HepG2 (cell line): ENCODE results near the gene LRRC32. TPM values are rescaled to one million over a fixed set of nuclear protein-coding genes. Genes with fewer than 3 reads are reported as not detected.

ENCODE experiments used
- ATAC-seq: fragments of 200-7000 bp; cut with Tn5 transposase; 3 replicates; pipeline ENCODE4 v1.9.1; 2020; ENCODE audit warnings: mild to moderate bottlenecking, moderate library complexity
- BruUV-seq: library from RNA; stranded (reverse); fragments of 400-500 nt; replicated peaks from 2 replicates; lab custom pipeline; 2021; lab: Mats Ljungman, UMichigan
- CTCF ChIA-PET: fragments of 300-600 bp; formaldehyde crosslinking; extraction: SDS; loops from one replicate; lab custom pipeline; 2021; ENCODE audit warnings: low total read pairs, inconsistent platforms, low intra/inter-chr PET ratio; lab: Yijun Ruan, JAX
- POLR2A ChIA-PET: fragments of 350-600 bp; sonication (Branson Sonifier 250); formaldehyde crosslinking; loops from one replicate; lab custom pipeline; 2020; ENCODE audit warnings: antibody characterized with exemption, inconsistent platforms; lab: Yijun Ruan, JAX
- DNase-seq: peaks from one replicate; pipeline ENCODE4 v3.0.0-alpha.2; 2015; ENCODE audit warnings: low spot score
- FAIRE-seq: peaks from 3 replicates; lab custom pipeline; 2011; peaks lifted over from hg19 to GRCh38; lab: Jason Lieb, UNC
- H2AFZ ChIP-seq: one replicate; pipeline ENCODE4 v1.6.1; 2011; ENCODE audit warnings: low read length, inconsistent platforms
- H3K27ac ChIP-seq: fragments of 300-600 bp; 3 replicates; pipeline ENCODE4 v1.8.0; 2011; ENCODE audit warnings: mixed run types, mild to moderate bottlenecking, mixed read lengths, low read length, inconsistent platforms; ENCODE audit not compliant: insufficient read depth; ENCODE audit errors: extremely low read length
- H3K27me3 ChIP-seq, 2 experiments: fragments of 200-600 bp in 1 of 2; 2 replicates in 1 of 2; 3 replicates in 1 of 2; pipeline versions ENCODE4 v1.6.0 to v1.8.0; 2011; ENCODE audit warnings: low read length in 2 of 2, mild to moderate bottlenecking in 2 of 2, moderate library complexity in 2 of 2, inconsistent platforms in 1 of 2; ENCODE audit not compliant: insufficient read depth in 2 of 2, control insufficient read depth in 1 of 2
- H3K36me3 ChIP-seq, 2 experiments: fragments of 200-600 bp in 1 of 2; replicated peaks in 1 of 2; 2 replicates in 1 of 2; 3 replicates in 1 of 2; pipeline versions ENCODE4 v1.5.1 to v1.8.0; 2011; ENCODE audit warnings: low read length in 2 of 2, inconsistent platforms in 1 of 2; ENCODE audit not compliant: insufficient read depth in 2 of 2, control insufficient read depth in 1 of 2
- H3K4me1 ChIP-seq: 2 replicates; pipeline ENCODE4 v1.5.1; 2012; ENCODE audit warnings: low read length, inconsistent platforms; ENCODE audit not compliant: insufficient read depth
- H3K4me2 ChIP-seq: 2 replicates; pipeline ENCODE4 v1.6.0; 2011; ENCODE audit warnings: low read depth, low read length, inconsistent platforms
- H3K4me3 ChIP-seq, 3 experiments: fragments of 200-600 bp in 1 of 3; sonication (generic), shearing (Covaris generic) in 1 of 3; replicated peaks in 1 of 3; 2 replicates each; pipeline ENCODE4 v1.5.1; 2011 to 2016; ENCODE audit warnings: low read length in 3 of 3, inconsistent platforms in 2 of 3, low read depth in 2 of 3, mild to moderate bottlenecking in 2 of 3, control low read depth in 1 of 3, mixed read lengths in 1 of 3; ENCODE audit not compliant: insufficient read depth in 1 of 3
- H3K79me2 ChIP-seq: one replicate; pipeline ENCODE4 v1.6.1; 2011; ENCODE audit warnings: low read length, inconsistent platforms; ENCODE audit not compliant: insufficient read depth
- H3K9ac ChIP-seq: 2 replicates; pipeline ENCODE4 v1.6.0; 2011; ENCODE audit warnings: mild to moderate bottlenecking, low read depth, low read length, inconsistent platforms; ENCODE audit not compliant: insufficient read depth
- H3K9me3 ChIP-seq: 2 replicates; pipeline ENCODE4 v1.5.1; 2012; ENCODE audit warnings: mild to moderate bottlenecking, low read length
- H4K20me1 ChIP-seq: 2 replicates; pipeline ENCODE4 v1.6.0; 2011; ENCODE audit warnings: inconsistent platforms, mild to moderate bottlenecking, low read length, moderate library complexity; ENCODE audit not compliant: insufficient read depth
- BRD4 ChIP-seq: sonication (generic); formaldehyde crosslinking; IDR thresholded peaks from 2 replicates; pipeline ENCODE4 v1.4.0; 2020; ENCODE audit warnings: missing genetic modification reagents
- CENPT ChIP-seq: sonication (generic); formaldehyde crosslinking; IDR thresholded peaks from 2 replicates; pipeline ENCODE4 v1.8.0; 2022; ENCODE audit warnings: low read depth, mild to moderate bottlenecking, moderate library complexity, missing genetic modification reagents
- HNRNPL ChIP-seq: fragments of 200-400 bp; formaldehyde crosslinking; IDR thresholded peaks from 2 replicates; pipeline ENCODE4 v1.6.1; 2017; ENCODE audit warnings: mild to moderate bottlenecking, low read depth, low read length
- KDM1A ChIP-seq: IDR thresholded peaks from 2 replicates; pipeline ENCODE4 v1.6.1; 2016; ENCODE audit warnings: missing compliant biosample characterization
- NKX3-1 ChIP-seq: sonication (generic); formaldehyde crosslinking; IDR thresholded peaks from 2 replicates; pipeline ENCODE4 v1.5.0; 2020; ENCODE audit warnings: missing genetic modification reagents
- TBP ChIP-seq: sonication (generic); formaldehyde crosslinking; IDR thresholded peaks from 2 replicates; pipeline ENCODE4 v1.5.0; 2020; ENCODE audit warnings: missing genetic modification reagents
- U2AF2 ChIP-seq: fragments of 200-400 bp; formaldehyde crosslinking; IDR thresholded peaks from 2 replicates; pipeline ENCODE4 v1.6.1; 2017; ENCODE audit warnings: low read depth, mild to moderate bottlenecking, low read length
- ZNF569 ChIP-seq: sonication (generic); formaldehyde crosslinking; IDR thresholded peaks from 2 replicates; pipeline ENCODE4 v1.5.0; 2020; ENCODE audit warnings: mild to moderate bottlenecking, missing genetic modification reagents, moderate library complexity, borderline replicate concordance
- ZNF574 ChIP-seq: sonication (generic); formaldehyde crosslinking; IDR thresholded peaks from 2 replicates; pipeline ENCODE4 v1.4.0; 2020; ENCODE audit warnings: missing genetic modification reagents
- ZNF639 ChIP-seq: conservative IDR thresholded peaks from 2 replicates; pipeline ENCODE4 v1.6.1; 2018; ENCODE audit warnings: missing genetic modification reagents
- ZUFSP ChIP-seq: sonication (generic); formaldehyde crosslinking; IDR thresholded peaks from 2 replicates; pipeline ENCODE4 v1.9.0; 2021; ENCODE audit warnings: missing genetic modification reagents, mild to moderate bottlenecking, borderline replicate concordance
- WGBS: methylation state at CpG from one replicate; pipeline ENCODE4 v1.1.6; 2017; ENCODE audit warnings: low lambda C conversion rate; 5-methylcytosine and 5-hydroxymethylcytosine counted together
- in situ Hi-C: cut with HindIII; loops from 2 replicates; pipeline ENCODE4 v1.10.0; 2017; ENCODE audit warnings: low pct_unique_long_range_greater_than_20kb; ENCODE audit not compliant: extremely low pct_ligation_motif_present
- intact Hi-C: fragments of 100-400 bp; cut with micrococcal nuclease; formaldehyde crosslinking; loops from one replicate; pipeline ENCODE4 v1.10.0; 2022; ENCODE audit not compliant: unreplicated experiment
- polyA plus RNA-seq, 8 experiments: library from polyadenylated mRNA; depleted of rRNA in 3 of 8; stranded (reverse) in 7 of 8; unstranded in 1 of 8; fragments of >200 nt; fragmentation: Illumina TruSeq in 4 of 8; extraction: Trizol in 4 of 8; gene quantifications; 2 replicates each; pipeline versions ENCODE4 v1.2.1 to v1.2.3, GENCODE V29; 2011 to 2016; ENCODE audit warnings: low read depth in 4 of 8, missing spikeins in 1 of 8, mixed read lengths in 1 of 8; ENCODE audit not compliant: insufficient read depth in 1 of 8
- total RNA-seq, 5 experiments: library from RNA; depleted of rRNA; stranded (reverse); fragments of >200 nt; fragmentation: Illumina TruSeq; extraction: Trizol; gene quantifications; 2 replicates each; pipeline ENCODE4 v1.2.3, GENCODE V29; 2016; ENCODE audit warnings: low read depth in 1 of 5

LRRC32 gene
- total and polyA plus RNA-seq, 2 of the 13 experiments (the other 11 are each of a cell fraction or from before 2014, with no cell fraction given): 0.07 TPM; not detected in 1

GRCh38 chr11:76655501-76656049, 15.0 kb downstream of the LRRC32 start:
- Histone ChIP-seq H3K27ac (no peak overlapping the region), H3K9ac (no peak overlapping the region), H3K9me3 (no peaks in the 10 kb centered on the region), H3K4me3 (no peak overlapping the region), H3K36me3 (no peaks in the 10 kb centered on the region), H3K4me2 (no peak overlapping the region), H3K27me3 (peaks cover 3 to 44% of the 10 kb centered on the region in 2 experiments), H3K79me2 (no peaks in the 10 kb centered on the region), H2AFZ (no peak overlapping the region), H4K20me1 (no peaks in the 10 kb centered on the region), H3K4me1 (no peaks in the 10 kb centered on the region)
- WGBS: 14% methylated on average over 4 of the region's 15 CpGs
- ATAC-seq (no peak), DNase-seq (no peak), FAIRE-seq (no peak)
- BruUV-seq: no TSS peak
- in situ Hi-C loops: no loop called here
- CTCF ChIA-PET: no interaction called here
- intact Hi-C loops: no loop called here
- POLR2A ChIA-PET: no interaction called here
- TF ChIP-seq ZNF574 (CRISPR knock-in tag) (no peak), ZNF639 (CRISPR knock-in tag) (no peak), TBP (no peak), BRD4 (CRISPR knock-in tag) (no peak), NKX3-1 (CRISPR knock-in tag) (no peak), KDM1A (CRISPR knock-in tag) (no peak), CENPT (CRISPR knock-in tag) (no peak), HNRNPL (no peak), ZUFSP (CRISPR knock-in tag) (no peak), U2AF2 (no peak), ZNF569 (CRISPR knock-in tag) (no peak)
